HepG2 (cell line): ENCODE measurements around the gene NTN3. TPM values are rescaled to one million over a fixed set of nuclear protein-coding genes. Genes with fewer than 3 reads are reported as not detected.

Source experiments
- ATAC-seq: fragments of 200-7000 bp; cut with Tn5 transposase; 3 replicates; pipeline ENCODE4 v1.9.1; 2020; ENCODE audit warnings: mild to moderate bottlenecking, moderate library complexity
- BruUV-seq: library from RNA; stranded (reverse); fragments of 400-500 nt; replicated peaks from 2 replicates; lab custom pipeline; 2021; lab: Mats Ljungman, UMichigan
- CTCF ChIA-PET: fragments of 300-600 bp; formaldehyde crosslinking; extraction: SDS; loops from one replicate; lab custom pipeline; 2021; ENCODE audit warnings: low total read pairs, inconsistent platforms, low intra/inter-chr PET ratio; lab: Yijun Ruan, JAX
- POLR2A ChIA-PET: fragments of 350-600 bp; sonication (Branson Sonifier 250); formaldehyde crosslinking; loops from one replicate; lab custom pipeline; 2020; ENCODE audit warnings: antibody characterized with exemption, inconsistent platforms; lab: Yijun Ruan, JAX
- DNase-seq: peaks from one replicate; pipeline ENCODE4 v3.0.0-alpha.2; 2015; ENCODE audit warnings: low spot score
- FAIRE-seq: peaks from 3 replicates; lab custom pipeline; 2011; peaks lifted over from hg19 to GRCh38; lab: Jason Lieb, UNC
- H2AFZ ChIP-seq: one replicate; pipeline ENCODE4 v1.6.1; 2011; ENCODE audit warnings: low read length, inconsistent platforms
- H3K27ac ChIP-seq: fragments of 300-600 bp; 3 replicates; pipeline ENCODE4 v1.8.0; 2011; ENCODE audit warnings: mixed run types, mild to moderate bottlenecking, mixed read lengths, low read length, inconsistent platforms; ENCODE audit not compliant: insufficient read depth; ENCODE audit errors: extremely low read length
- H3K27me3 ChIP-seq, 2 experiments: fragments of 200-600 bp in 1 of 2; 2 replicates in 1 of 2; 3 replicates in 1 of 2; pipeline versions ENCODE4 v1.6.0 to v1.8.0; 2011; ENCODE audit warnings: low read length in 2 of 2, mild to moderate bottlenecking in 2 of 2, moderate library complexity in 2 of 2, inconsistent platforms in 1 of 2; ENCODE audit not compliant: insufficient read depth in 2 of 2, control insufficient read depth in 1 of 2
- H3K36me3 ChIP-seq, 2 experiments: fragments of 200-600 bp in 1 of 2; replicated peaks in 1 of 2; 2 replicates in 1 of 2; 3 replicates in 1 of 2; pipeline versions ENCODE4 v1.5.1 to v1.8.0; 2011; ENCODE audit warnings: low read length in 2 of 2, inconsistent platforms in 1 of 2; ENCODE audit not compliant: insufficient read depth in 2 of 2, control insufficient read depth in 1 of 2
- H3K4me1 ChIP-seq: 2 replicates; pipeline ENCODE4 v1.5.1; 2012; ENCODE audit warnings: low read length, inconsistent platforms; ENCODE audit not compliant: insufficient read depth
- H3K4me2 ChIP-seq: 2 replicates; pipeline ENCODE4 v1.6.0; 2011; ENCODE audit warnings: low read depth, low read length, inconsistent platforms
- H3K4me3 ChIP-seq, 3 experiments: fragments of 200-600 bp in 1 of 3; sonication (generic), shearing (Covaris generic) in 1 of 3; replicated peaks in 1 of 3; 2 replicates each; pipeline ENCODE4 v1.5.1; 2011 to 2016; ENCODE audit warnings: low read length in 3 of 3, inconsistent platforms in 2 of 3, low read depth in 2 of 3, mild to moderate bottlenecking in 2 of 3, control low read depth in 1 of 3, mixed read lengths in 1 of 3; ENCODE audit not compliant: insufficient read depth in 1 of 3
- H3K79me2 ChIP-seq: one replicate; pipeline ENCODE4 v1.6.1; 2011; ENCODE audit warnings: low read length, inconsistent platforms; ENCODE audit not compliant: insufficient read depth
- H3K9ac ChIP-seq: 2 replicates; pipeline ENCODE4 v1.6.0; 2011; ENCODE audit warnings: mild to moderate bottlenecking, low read depth, low read length, inconsistent platforms; ENCODE audit not compliant: insufficient read depth
- H3K9me3 ChIP-seq: 2 replicates; pipeline ENCODE4 v1.5.1; 2012; ENCODE audit warnings: mild to moderate bottlenecking, low read length
- H4K20me1 ChIP-seq: 2 replicates; pipeline ENCODE4 v1.6.0; 2011; ENCODE audit warnings: inconsistent platforms, mild to moderate bottlenecking, low read length, moderate library complexity; ENCODE audit not compliant: insufficient read depth
- ARHGAP35 ChIP-seq: sonication (generic); formaldehyde crosslinking; IDR thresholded peaks from 2 replicates; pipeline ENCODE4 v1.9.0; 2022; ENCODE audit warnings: mild to moderate bottlenecking, inconsistent platforms, moderate library complexity, missing genetic modification reagents, borderline replicate concordance
- CBX5 ChIP-seq: sonication (generic); formaldehyde crosslinking; IDR thresholded peaks from 2 replicates; pipeline ENCODE4 v1.4.0; 2020; ENCODE audit warnings: missing genetic modification reagents, borderline replicate concordance
- EZH2 ChIP-seq: conservative IDR thresholded peaks from 2 replicates; pipeline ENCODE4 v1.6.1; 2012; ENCODE audit warnings: mild to moderate bottlenecking, low read depth, low read length, moderate library complexity
- FIP1L1 ChIP-seq: fragments of 200-400 bp; formaldehyde crosslinking; IDR thresholded peaks from 2 replicates; pipeline ENCODE4 v1.6.1; 2018; ENCODE audit warnings: low read depth, mild to moderate bottlenecking, low read length, moderate library complexity, borderline replicate concordance; ENCODE audit not compliant: insufficient read depth
- GABPB1 ChIP-seq: IDR thresholded peaks from 2 replicates; pipeline ENCODE4 v1.6.1; 2016; ENCODE audit warnings: mild to moderate bottlenecking, missing genetic modification reagents, moderate library complexity, missing compliant biosample characterization
- HMGA1 ChIP-seq: sonication (generic); formaldehyde crosslinking; conservative IDR thresholded peaks from 2 replicates; pipeline ENCODE4 v1.4.0; 2020; ENCODE audit warnings: missing genetic modification reagents
- KDM6A ChIP-seq: IDR thresholded peaks from 2 replicates; pipeline ENCODE4 v1.6.1; 2016; ENCODE audit warnings: low read depth
- POLR2A ChIP-seq, 2 experiments: IDR thresholded peaks; 2 replicates each; pipeline ENCODE4 v1.6.1; 2011; ENCODE audit warnings: low read depth in 2 of 2, low read length in 2 of 2, mild to moderate bottlenecking in 1 of 2, moderate library complexity in 1 of 2; ENCODE audit not compliant: insufficient read depth in 1 of 2
- REL ChIP-seq: sonication (generic); formaldehyde crosslinking; conservative IDR thresholded peaks from 2 replicates; pipeline ENCODE4 v1.8.0; 2022; ENCODE audit warnings: mild to moderate bottlenecking, missing genetic modification reagents, moderate library complexity
- SNAPC5 ChIP-seq: sonication (generic); formaldehyde crosslinking; IDR thresholded peaks from 2 replicates; pipeline ENCODE4 v1.8.1; 2023; ENCODE audit warnings: mild to moderate bottlenecking, missing genetic modification reagents, borderline replicate concordance
- TRIM22 ChIP-seq: fragments of 450-650 bp; IDR thresholded peaks from 2 replicates; pipeline ENCODE4 v1.6.1; 2017
- ZBTB20 ChIP-seq: sonication (generic); formaldehyde crosslinking; IDR thresholded peaks from 2 replicates; pipeline ENCODE4 v1.8.1; 2023; ENCODE audit warnings: missing genetic modification reagents, low read depth, mild to moderate bottlenecking, borderline replicate concordance
- ZBTB33 ChIP-seq: sonication (generic); formaldehyde crosslinking; IDR thresholded peaks from 2 replicates; pipeline ENCODE4 v1.4.0; 2020; ENCODE audit warnings: missing genetic modification reagents
- ZMAT3 ChIP-seq: sonication (generic); formaldehyde crosslinking; conservative IDR thresholded peaks from 2 replicates; pipeline ENCODE4 v1.7.0; 2021; ENCODE audit warnings: missing genetic modification reagents
- ZNF3 ChIP-seq: IDR thresholded peaks from 2 replicates; pipeline ENCODE4 v1.7.0; 2017; ENCODE audit warnings: inconsistent platforms
- ZNF691 ChIP-seq: sonication (generic); formaldehyde crosslinking; IDR thresholded peaks from 2 replicates; pipeline ENCODE4 v1.4.0; 2020; ENCODE audit warnings: missing genetic modification reagents, low read depth, mild to moderate bottlenecking, borderline replicate concordance
- ZNF790 ChIP-seq: sonication (generic); formaldehyde crosslinking; IDR thresholded peaks from 2 replicates; pipeline ENCODE4 v1.8.0; 2022; ENCODE audit warnings: missing genetic modification reagents, mild to moderate bottlenecking, borderline replicate concordance
- ZNF841 ChIP-seq: sonication (generic); formaldehyde crosslinking; IDR thresholded peaks from 2 replicates; pipeline ENCODE4 v1.8.1; 2023; ENCODE audit warnings: missing genetic modification reagents, borderline replicate concordance
- ZNF878 ChIP-seq: sonication (generic); formaldehyde crosslinking; IDR thresholded peaks from 2 replicates; pipeline ENCODE4 v1.8.1; 2023; ENCODE audit warnings: mild to moderate bottlenecking, missing genetic modification reagents, moderate library complexity
- WGBS: methylation state at CpG from one replicate; pipeline ENCODE4 v1.1.6; 2017; ENCODE audit warnings: low lambda C conversion rate; 5-methylcytosine and 5-hydroxymethylcytosine counted together
- in situ Hi-C: cut with HindIII; loops from 2 replicates; pipeline ENCODE4 v1.10.0; 2017; ENCODE audit warnings: low pct_unique_long_range_greater_than_20kb; ENCODE audit not compliant: extremely low pct_ligation_motif_present
- intact Hi-C: fragments of 100-400 bp; cut with micrococcal nuclease; formaldehyde crosslinking; loops from one replicate; pipeline ENCODE4 v1.10.0; 2022; ENCODE audit not compliant: unreplicated experiment
- polyA plus RNA-seq, 8 experiments: library from polyadenylated mRNA; depleted of rRNA in 3 of 8; stranded (reverse) in 7 of 8; unstranded in 1 of 8; fragments of >200 nt; fragmentation: Illumina TruSeq in 4 of 8; extraction: Trizol in 4 of 8; gene quantifications; 2 replicates each; pipeline versions ENCODE4 v1.2.1 to v1.2.3, GENCODE V29; 2011 to 2016; ENCODE audit warnings: low read depth in 4 of 8, missing spikeins in 1 of 8, mixed read lengths in 1 of 8; ENCODE audit not compliant: insufficient read depth in 1 of 8
- total RNA-seq, 5 experiments: library from RNA; depleted of rRNA; stranded (reverse); fragments of >200 nt; fragmentation: Illumina TruSeq; extraction: Trizol; gene quantifications; 2 replicates each; pipeline ENCODE4 v1.2.3, GENCODE V29; 2016; ENCODE audit warnings: low read depth in 1 of 5

Gene NTN3
- total and polyA plus RNA-seq, 2 of the 13 experiments (the other 11 are each of a cell fraction or from before 2014, with no cell fraction given): 0.09 to 0.20 TPM

GRCh38 chr16:2436110-2436509, 35.0 kb upstream of the NTN3 start:
- DNase-seq (no peak), FAIRE-seq (no peak)
- in situ Hi-C loops: no loop called here
- Histone ChIP-seq H3K27ac (no peak overlapping the region), H3K36me3 (peaks cover 37 to 60% of the 10 kb centered on the region in 2 experiments), H3K4me1 (peaks cover 5% of the 10 kb centered on the region), H3K27me3 (no peaks in the 10 kb centered on the region), H2AFZ (no peak overlapping the region), H3K4me2 (no peak overlapping the region), H4K20me1 (no peaks in the 10 kb centered on the region), H3K79me2 (peaks cover under 1% of the 10 kb centered on the region)
- ChIA-PET CTCF (no interaction called here), POLR2A (no interaction called here)
- 92% methylated on average over 7 of the region's 9 CpGs for WGBS
- TF ChIP-seq REL: no peak
- no peak for TF ChIP-seq TRIM22
- TF ChIP-seq POLR2A (IDR thresholded peaks at IDR 0.05; ENCODE audit: insufficient read depth in 1 of 2, low read depth in 2 of 2, low read length in 2 of 2): no peak
- TF ChIP-seq CBX5 (CRISPR knock-in tag): no peak
- no peak for TF ChIP-seq FIP1L1
- TF ChIP-seq ZNF841 (CRISPR knock-in tag): no peak
- TF ChIP-seq ZBTB20 (CRISPR knock-in tag): no peak
- no peak for TF ChIP-seq SNAPC5 (CRISPR knock-in tag)
- TF ChIP-seq ZBTB33 (CRISPR knock-in tag): no peak
- TF ChIP-seq ZMAT3 (CRISPR knock-in tag): no peak
- TF ChIP-seq ZNF878 (CRISPR knock-in tag): no peak
- TF ChIP-seq ZNF790 (CRISPR knock-in tag): no peak
- no peak for TF ChIP-seq EZH2
- no peak for TF ChIP-seq KDM6A (CRISPR knock-in tag)
- TF ChIP-seq GABPB1: no peak
- no peak for TF ChIP-seq ZNF3 (CRISPR knock-in tag)
- TF ChIP-seq ZNF691 (CRISPR knock-in tag): no peak
- no peak for TF ChIP-seq HMGA1 (CRISPR knock-in tag)
- TF ChIP-seq ARHGAP35: no peak
- TF ChIP-seq, all 625 proteins: peak for 0
- H3K9me3 ChIP-seq: no peaks in the 10 kb centered on the region
- no TSS peak for BruUV-seq
- intact Hi-C loops: no loop called here
- H3K4me3 ChIP-seq: no peak overlapping the region
- no peak for ATAC-seq
- H3K9ac ChIP-seq: no peak overlapping the region
